ENCODE data around the gene HS6ST2. TPM values are rescaled to one million over a fixed set of nuclear protein-coding genes. Genes with fewer than 3 reads are reported as not detected.

The HS6ST2 gene
- total and polyA plus RNA-seq, 2 donors from 2014 or later, result 2.0 to 11.9 TPM

DNA sequence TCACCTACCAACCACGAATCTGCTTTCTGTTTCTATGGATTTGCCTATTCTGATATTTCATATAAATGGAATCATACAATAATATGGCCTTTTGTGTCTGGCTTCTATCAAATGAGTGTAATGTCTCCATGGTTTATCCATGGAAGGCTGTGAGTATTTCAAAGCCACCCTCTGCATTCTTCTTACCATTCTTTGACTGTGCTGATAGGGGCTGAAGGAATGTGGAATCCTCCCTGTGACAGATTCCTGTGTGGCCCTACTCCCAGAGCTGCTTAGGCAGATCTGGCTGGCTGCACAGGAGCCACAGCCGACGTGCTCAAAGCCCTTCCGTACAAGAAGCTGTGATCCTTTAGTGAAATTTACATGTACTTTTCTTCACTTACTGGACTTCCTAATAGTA is 163.2 kb downstream of the HS6ST2 start:
- TF ChIP-seq, protein P1, sequence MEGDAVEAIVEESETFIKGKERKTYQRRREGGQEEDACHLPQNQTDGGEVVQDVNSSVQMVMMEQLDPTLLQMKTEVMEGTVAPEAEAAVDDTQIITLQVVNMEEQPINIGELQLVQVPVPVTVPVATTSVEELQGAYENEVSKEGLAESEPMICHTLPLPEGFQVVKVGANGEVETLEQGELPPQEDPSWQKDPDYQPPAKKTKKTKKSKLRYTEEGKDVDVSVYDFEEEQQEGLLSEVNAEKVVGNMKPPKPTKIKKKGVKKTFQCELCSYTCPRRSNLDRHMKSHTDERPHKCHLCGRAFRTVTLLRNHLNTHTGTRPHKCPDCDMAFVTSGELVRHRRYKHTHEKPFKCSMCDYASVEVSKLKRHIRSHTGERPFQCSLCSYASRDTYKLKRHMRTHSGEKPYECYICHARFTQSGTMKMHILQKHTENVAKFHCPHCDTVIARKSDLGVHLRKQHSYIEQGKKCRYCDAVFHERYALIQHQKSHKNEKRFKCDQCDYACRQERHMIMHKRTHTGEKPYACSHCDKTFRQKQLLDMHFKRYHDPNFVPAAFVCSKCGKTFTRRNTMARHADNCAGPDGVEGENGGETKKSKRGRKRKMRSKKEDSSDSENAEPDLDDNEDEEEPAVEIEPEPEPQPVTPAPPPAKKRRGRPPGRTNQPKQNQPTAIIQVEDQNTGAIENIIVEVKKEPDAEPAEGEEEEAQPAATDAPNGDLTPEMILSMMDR (IDR thresholded peaks at IDR 0.05; ENCODE audit: borderline replicate concordance, extremely low read depth, insufficient read depth), result no peak
- Histone ChIP-seq H3K27me3 (ENCODE audit: control insufficient read depth, insufficient read depth, low read length) (no peaks in the 10 kb centered on the region), H3K9me3 (ENCODE audit: control insufficient read depth in 2 of 3, insufficient read depth in 1 of 3, low read length in 3 of 3) (no peaks in the 10 kb centered on the region), H3K27ac (ENCODE audit: low read depth in 2 of 2, low read length in 2 of 2) (no peak overlapping the region), H3K4me1 (ENCODE audit: control insufficient read depth in 2 of 3, insufficient read depth in 2 of 3, low read depth in 1 of 3, low read length in 3 of 3) (no peaks in the 10 kb centered on the region), H3K9ac (ENCODE audit: low read length in 3 of 3) (no peak overlapping the region), H3K36me3 (ENCODE audit: control insufficient read depth in 2 of 3, insufficient read depth in 3 of 3, low read length in 3 of 3) (no peaks in the 10 kb centered on the region), H3K4me3 (ENCODE audit: low read length in 3 of 3) (no peak overlapping the region)
- intact Hi-C loops (cut with DNase I), result no loop called here
- DNase-seq (no peak), FAIRE-seq (no peak)

GRCh38 chrX:132791714-132792113 is 166.7 kb downstream of the HS6ST2 start:
- no peak overlapping the region for H3K9ac ChIP-seq (ENCODE audit: low read length in 3 of 3)
- TF ChIP-seq, protein P1 (IDR thresholded peaks at IDR 0.05; ENCODE audit: borderline replicate concordance, extremely low read depth, insufficient read depth), result no peak
- H3K36me3 ChIP-seq (ENCODE audit: control insufficient read depth in 2 of 3, insufficient read depth in 3 of 3, low read length in 3 of 3), result no peaks in the 10 kb centered on the region
- H3K9me3 ChIP-seq (ENCODE audit: control insufficient read depth in 2 of 3, insufficient read depth in 1 of 3, low read length in 3 of 3), result no peaks in the 10 kb centered on the region
- intact Hi-C loops (cut with DNase I), result no loop called here
- DNase-seq (no peak), FAIRE-seq (no peak)
- H3K27ac ChIP-seq (ENCODE audit: low read depth in 2 of 2, low read length in 2 of 2), result no peak overlapping the region
- H3K4me1 ChIP-seq (ENCODE audit: control insufficient read depth in 2 of 3, insufficient read depth in 2 of 3, low read depth in 1 of 3, low read length in 3 of 3), result no peaks in the 10 kb centered on the region
- no peaks in the 10 kb centered on the region for H3K27me3 ChIP-seq (ENCODE audit: control insufficient read depth, insufficient read depth, low read length)
- H3K4me3 ChIP-seq (ENCODE audit: low read length in 3 of 3), result no peak overlapping the region

DNA sequence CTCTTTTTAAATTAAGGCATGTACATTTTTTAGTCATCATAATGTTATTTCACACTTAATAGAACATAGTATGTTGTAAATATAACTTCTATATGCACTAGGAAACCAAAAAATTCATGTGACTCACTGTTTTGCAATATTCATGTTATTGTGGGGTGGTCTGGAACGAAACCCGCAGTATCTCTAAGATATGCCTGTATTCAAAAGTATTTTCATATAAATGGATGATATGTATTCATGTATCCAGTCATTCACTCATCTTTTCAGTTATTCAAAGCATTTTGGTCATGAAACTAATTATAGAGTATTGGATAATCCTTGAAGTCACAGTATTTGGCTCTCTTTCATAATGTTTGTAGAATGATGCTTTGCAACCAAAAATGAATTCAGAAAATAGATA is 168.1 kb downstream of the HS6ST2 start:
- Histone ChIP-seq H3K36me3 (ENCODE audit: control insufficient read depth in 2 of 3, insufficient read depth in 3 of 3, low read length in 3 of 3) (no peaks in the 10 kb centered on the region), H3K9me3 (ENCODE audit: control insufficient read depth in 2 of 3, insufficient read depth in 1 of 3, low read length in 3 of 3) (no peaks in the 10 kb centered on the region), H3K4me3 (ENCODE audit: low read length in 3 of 3) (no peak overlapping the region), H3K27ac (ENCODE audit: low read depth in 2 of 2, low read length in 2 of 2) (no peak overlapping the region), H3K27me3 (ENCODE audit: control insufficient read depth, insufficient read depth, low read length) (no peaks in the 10 kb centered on the region), H3K4me1 (ENCODE audit: control insufficient read depth in 2 of 3, insufficient read depth in 2 of 3, low read depth in 1 of 3, low read length in 3 of 3) (no peaks in the 10 kb centered on the region), H3K9ac (ENCODE audit: low read length in 3 of 3) (no peak overlapping the region)
- DNase-seq, result no peak
- TF ChIP-seq, protein P1 (IDR thresholded peaks at IDR 0.05; ENCODE audit: borderline replicate concordance, extremely low read depth, insufficient read depth), result no peak
- no peak for FAIRE-seq
- intact Hi-C loops (cut with DNase I), result no loop called here

DNA sequence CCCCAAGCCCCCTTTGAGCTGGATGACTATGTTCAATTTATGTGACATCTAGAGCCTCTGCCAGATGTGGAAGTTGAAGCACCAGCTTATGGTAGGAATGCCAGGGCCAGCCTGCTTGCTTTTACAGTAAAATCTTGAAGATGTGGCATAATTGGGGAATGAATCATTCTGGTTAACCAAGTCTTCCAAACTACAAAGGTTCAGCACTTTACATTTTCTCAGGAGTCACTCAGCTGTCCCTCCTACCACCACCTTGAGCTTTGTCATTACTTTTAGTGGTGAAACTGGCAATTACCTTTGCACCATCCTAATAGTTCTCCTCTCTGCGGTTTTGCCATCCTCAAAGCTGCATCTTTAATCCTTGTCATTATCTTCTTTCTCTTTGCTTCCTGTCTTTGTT is 172.2 kb downstream of the HS6ST2 start:
- H3K9me3 ChIP-seq (ENCODE audit: control insufficient read depth in 2 of 3, insufficient read depth in 1 of 3, low read length in 3 of 3), result no peaks in the 10 kb centered on the region
- H3K9ac ChIP-seq (ENCODE audit: low read length in 3 of 3), result no peak overlapping the region
- H3K27me3 ChIP-seq (ENCODE audit: control insufficient read depth, insufficient read depth, low read length), result no peaks in the 10 kb centered on the region
- H3K36me3 ChIP-seq (ENCODE audit: control insufficient read depth in 2 of 3, insufficient read depth in 3 of 3, low read length in 3 of 3), result no peaks in the 10 kb centered on the region
- no peaks in the 10 kb centered on the region for H3K4me1 ChIP-seq (ENCODE audit: control insufficient read depth in 2 of 3, insufficient read depth in 2 of 3, low read depth in 1 of 3, low read length in 3 of 3)
- FAIRE-seq, result no peak
- DNase-seq, result no peak
- intact Hi-C loops (cut with DNase I), result no loop called here
- H3K4me3 ChIP-seq (ENCODE audit: low read length in 3 of 3), result no peak overlapping the region
- TF ChIP-seq, protein P1 (IDR thresholded peaks at IDR 0.05; ENCODE audit: borderline replicate concordance, extremely low read depth, insufficient read depth), result no peak
- no peak overlapping the region for H3K27ac ChIP-seq (ENCODE audit: low read depth in 2 of 2, low read length in 2 of 2)
